Bronchial epithelial cell (primary cell): ENCODE data around the gene ZNF407. TPM values are rescaled to one million over a fixed set of nuclear protein-coding genes. Genes with fewer than 3 reads are reported as not detected.
A peak's percentile ranks its signal among the peaks of the same experiment; 100 is the strongest.

Experiments
- DNase-seq: peaks from one replicate; pipeline ENCODE4 v3.0.0-alpha.2; 2010; ENCODE audit warnings: low read depth
- FAIRE-seq: peaks from 2 replicates; lab custom pipeline; 2011; peaks lifted over from hg19 to GRCh38; lab: Jason Lieb, UNC
- H3K27me3 ChIP-seq: 2 replicates; pipeline ENCODE4 v1.5.1; 2011; ENCODE audit warnings: low read length; ENCODE audit not compliant: control insufficient read depth, insufficient read depth
- H3K36me3 ChIP-seq: 2 replicates; pipeline ENCODE4 v1.5.1; 2011; ENCODE audit warnings: low read length; ENCODE audit not compliant: control insufficient read depth, insufficient read depth
- H3K4me3 ChIP-seq: 2 replicates; pipeline ENCODE4 v1.5.1; 2011; ENCODE audit warnings: mild to moderate bottlenecking, low read depth, low read length, control low read depth
- total RNA-seq: library from RNA; depleted of rRNA; stranded (reverse); fragments of >200 nt; gene quantifications from 2 replicates; pipeline ENCODE4 v1.2.1, GENCODE V29; 2014
- TF ChIP-seq, protein P1 (sequence below): IDR thresholded peaks from 2 replicates; pipeline ENCODE4 v1.5.1; 2011; ENCODE audit warnings: mild to moderate bottlenecking, moderate library complexity, low read length, control low read depth, inconsistent platforms; ENCODE audit not compliant: insufficient read depth, severe bottlenecking

The ZNF407 gene
- total RNA-seq, 1 donor from 2014 or later = 10.0 TPM

DNA sequence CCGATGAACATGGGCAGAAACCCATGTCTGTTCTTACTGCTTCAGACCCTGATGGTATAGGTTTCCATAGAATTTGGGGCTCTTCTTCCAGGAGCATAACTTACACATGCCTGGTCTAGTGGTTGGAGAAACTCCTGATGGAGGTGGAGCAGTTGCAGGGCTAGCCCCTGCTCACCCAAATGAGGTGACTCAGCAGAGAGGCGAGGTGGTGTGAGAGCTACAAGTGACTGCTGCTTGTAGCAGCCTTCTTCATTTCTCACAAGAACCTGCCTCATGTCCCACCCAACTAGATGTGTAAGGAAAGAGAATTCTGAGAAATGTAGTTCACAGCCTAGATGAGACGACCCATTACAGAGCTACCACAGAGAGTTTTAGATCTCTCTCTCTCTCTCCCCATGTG is 105.3 kb downstream of the ZNF407 start:
- Histone ChIP-seq H3K27me3 (no peaks in the 10 kb centered on the region), H3K36me3 (no peaks in the 10 kb centered on the region), H3K4me3 (no peak overlapping the region)
- FAIRE-seq = peak; percentile 96
- peak; percentile 36 for DNase-seq
- TF ChIP-seq, protein P1, sequence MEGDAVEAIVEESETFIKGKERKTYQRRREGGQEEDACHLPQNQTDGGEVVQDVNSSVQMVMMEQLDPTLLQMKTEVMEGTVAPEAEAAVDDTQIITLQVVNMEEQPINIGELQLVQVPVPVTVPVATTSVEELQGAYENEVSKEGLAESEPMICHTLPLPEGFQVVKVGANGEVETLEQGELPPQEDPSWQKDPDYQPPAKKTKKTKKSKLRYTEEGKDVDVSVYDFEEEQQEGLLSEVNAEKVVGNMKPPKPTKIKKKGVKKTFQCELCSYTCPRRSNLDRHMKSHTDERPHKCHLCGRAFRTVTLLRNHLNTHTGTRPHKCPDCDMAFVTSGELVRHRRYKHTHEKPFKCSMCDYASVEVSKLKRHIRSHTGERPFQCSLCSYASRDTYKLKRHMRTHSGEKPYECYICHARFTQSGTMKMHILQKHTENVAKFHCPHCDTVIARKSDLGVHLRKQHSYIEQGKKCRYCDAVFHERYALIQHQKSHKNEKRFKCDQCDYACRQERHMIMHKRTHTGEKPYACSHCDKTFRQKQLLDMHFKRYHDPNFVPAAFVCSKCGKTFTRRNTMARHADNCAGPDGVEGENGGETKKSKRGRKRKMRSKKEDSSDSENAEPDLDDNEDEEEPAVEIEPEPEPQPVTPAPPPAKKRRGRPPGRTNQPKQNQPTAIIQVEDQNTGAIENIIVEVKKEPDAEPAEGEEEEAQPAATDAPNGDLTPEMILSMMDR = no peak

DNA sequence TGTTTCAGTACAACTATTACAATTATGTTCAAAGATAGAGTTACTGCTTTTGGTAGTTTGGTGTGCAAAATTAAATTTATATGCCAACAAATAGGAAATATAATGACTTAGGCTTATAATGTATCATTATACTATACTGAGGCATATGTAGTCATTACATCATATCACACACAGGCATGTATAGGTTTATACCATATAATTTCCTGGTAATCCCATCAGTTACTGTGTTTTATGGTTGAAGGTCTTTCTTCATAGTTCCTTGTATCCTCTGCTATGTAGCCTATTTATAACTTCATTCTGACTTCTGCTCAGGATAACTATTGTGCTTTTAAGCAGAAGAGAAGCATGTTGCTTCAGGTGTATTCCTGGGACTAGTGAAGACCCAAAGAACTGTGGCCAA is 110.5 kb downstream of the ZNF407 start:
- Histone ChIP-seq H3K36me3 (no peaks in the 10 kb centered on the region), H3K27me3 (no peaks in the 10 kb centered on the region), H3K4me3 (no peak overlapping the region)
- TF ChIP-seq, protein P1 = no peak
- FAIRE-seq (no peak), DNase-seq (no peak)

DNA sequence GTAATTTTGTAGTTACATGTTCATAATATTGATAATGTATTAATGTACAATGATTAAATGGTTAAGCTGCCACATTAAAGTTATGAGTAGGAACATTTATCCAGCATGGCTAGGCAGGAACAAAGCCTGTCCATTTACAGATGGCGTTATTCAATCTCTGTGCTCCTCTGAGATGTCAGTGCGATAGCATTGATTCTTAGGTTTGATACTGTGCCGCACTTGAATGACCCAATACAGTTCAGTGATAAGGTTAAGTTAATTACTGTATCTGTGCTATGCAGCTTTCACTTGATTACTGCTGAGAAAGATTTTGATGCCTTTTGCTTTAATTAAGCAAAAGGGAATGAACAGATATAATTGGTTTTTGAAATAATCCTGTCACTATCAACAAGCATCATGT is 111.8 kb downstream of the ZNF407 start:
- Histone ChIP-seq H3K4me3 (no peak overlapping the region), H3K36me3 (no peaks in the 10 kb centered on the region), H3K27me3 (no peaks in the 10 kb centered on the region)
- FAIRE-seq = no peak
- TF ChIP-seq, protein P1 = no peak
- DNase-seq = no peak

DNA sequence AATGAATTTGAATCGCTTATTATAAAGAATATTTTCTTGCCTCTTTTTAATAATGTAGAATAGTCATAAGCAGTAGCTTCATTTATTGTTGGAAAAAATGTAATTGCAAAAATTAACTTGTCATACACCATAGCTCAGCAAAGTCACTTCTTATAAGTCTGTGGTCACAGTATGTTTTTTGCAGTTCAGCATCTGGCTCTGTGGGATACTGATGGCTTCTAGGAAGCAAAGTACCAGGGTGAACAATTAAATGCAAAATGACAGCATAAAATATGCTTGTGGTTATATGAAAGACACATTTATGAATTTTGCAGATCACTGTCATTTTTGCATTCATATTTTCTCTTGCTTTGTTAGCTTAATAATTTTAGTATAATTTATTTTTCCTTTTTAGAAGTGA is 116.5 kb downstream of the ZNF407 start:
- Histone ChIP-seq H3K36me3 (no peaks in the 10 kb centered on the region), H3K4me3 (no peak overlapping the region), H3K27me3 (no peaks in the 10 kb centered on the region)
- TF ChIP-seq, protein P1 = no peak
- no peak for FAIRE-seq
- DNase-seq = no peak

DNA sequence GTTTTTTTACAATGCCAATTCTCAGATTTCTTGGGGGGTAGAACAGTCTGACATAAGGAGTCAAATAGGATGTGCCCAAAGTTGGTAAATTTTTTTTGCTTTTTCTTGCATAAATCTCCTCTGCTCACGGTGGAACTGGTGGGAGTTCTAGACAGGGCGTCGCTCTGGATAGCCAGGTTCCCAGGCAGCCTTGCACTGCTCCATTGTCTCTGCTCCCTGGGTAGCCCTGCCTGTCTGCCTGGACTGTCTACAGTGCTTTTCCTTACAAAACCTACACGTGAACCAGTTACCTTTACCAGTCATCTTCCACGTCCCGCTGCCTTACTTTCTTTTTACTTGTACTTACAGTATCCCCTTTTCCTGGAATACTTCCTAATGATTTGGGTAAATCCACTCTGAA is 117.1 kb downstream of the ZNF407 start:
- FAIRE-seq (no peak), DNase-seq (no peak)
- no peaks in the 10 kb centered on the region for H3K36me3 ChIP-seq
- no peaks in the 10 kb centered on the region for H3K27me3 ChIP-seq
- TF ChIP-seq, protein P1 = no peak
- H3K4me3 ChIP-seq = no peak overlapping the region

DNA sequence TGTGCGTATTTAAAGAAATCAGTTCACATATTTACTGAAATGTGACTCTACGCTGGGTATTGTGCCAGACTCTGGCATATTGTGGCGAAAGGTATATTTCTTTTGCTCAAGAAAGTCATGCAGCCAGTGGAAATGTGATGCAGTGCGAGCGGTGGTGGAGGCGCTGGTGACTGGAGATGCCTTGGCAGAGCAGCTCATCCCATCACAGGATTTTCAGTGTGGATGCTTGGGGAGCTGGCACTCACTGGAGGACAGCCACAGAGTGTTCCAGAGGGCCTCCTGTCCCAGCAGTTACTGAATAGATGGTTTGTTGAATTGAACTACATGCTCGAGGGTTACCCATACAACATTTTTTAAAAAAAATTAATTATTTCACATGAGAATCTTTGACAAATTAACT is 117.6 kb downstream of the ZNF407 start:
- TF ChIP-seq, protein P1 = no peak
- FAIRE-seq (no peak), DNase-seq (no peak)
- no peaks in the 10 kb centered on the region for H3K27me3 ChIP-seq
- H3K36me3 ChIP-seq = no peaks in the 10 kb centered on the region
- H3K4me3 ChIP-seq = no peak overlapping the region
